GM21529 (cell line): Measurements from ENCODE around the gene TMPRSS5.
"Not testable (repeated sequence)": the region's sequence is repeated elsewhere in the genome, so short reads cannot be mapped to it uniquely, and the experiment has no call there.

Experiments used
- ATAC-seq: cut with Tn5 transposase; IDR thresholded peaks from one replicate; pipeline ENCODE4 v1.9.1; 2021; ENCODE audit not compliant: unreplicated experiment

The TMPRSS5 gene

GRCh38 chr11:113705871-113706655, at the start of gene TMPRSS5:
Gene TMPRSS5, minus strand, starts transcription at chr11:113706308. Its CDS starts 84 bp downstream, at chr11:113706224.
- ATAC-seq: no peak

DNA sequence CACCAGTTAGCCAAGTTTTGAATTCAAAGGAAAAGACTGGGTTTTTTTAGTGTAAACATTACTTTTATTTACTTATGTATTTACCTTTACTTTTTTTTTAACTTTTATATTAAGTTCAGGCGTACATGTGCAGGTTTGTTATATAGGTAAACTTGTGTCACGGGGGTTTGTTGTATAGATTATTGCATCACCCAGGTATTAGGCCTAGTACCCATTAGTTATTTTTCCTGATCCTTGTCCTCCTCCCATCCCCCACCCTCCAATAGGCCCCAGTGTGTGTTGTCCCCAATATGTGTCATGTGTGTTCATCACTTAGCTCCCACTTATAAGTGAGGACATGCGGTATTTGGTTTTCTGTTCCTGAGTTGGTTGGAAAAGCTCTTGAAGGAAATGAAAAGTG, 46.8 kb upstream of the TMPRSS5 start:
- no peak for ATAC-seq

DNA sequence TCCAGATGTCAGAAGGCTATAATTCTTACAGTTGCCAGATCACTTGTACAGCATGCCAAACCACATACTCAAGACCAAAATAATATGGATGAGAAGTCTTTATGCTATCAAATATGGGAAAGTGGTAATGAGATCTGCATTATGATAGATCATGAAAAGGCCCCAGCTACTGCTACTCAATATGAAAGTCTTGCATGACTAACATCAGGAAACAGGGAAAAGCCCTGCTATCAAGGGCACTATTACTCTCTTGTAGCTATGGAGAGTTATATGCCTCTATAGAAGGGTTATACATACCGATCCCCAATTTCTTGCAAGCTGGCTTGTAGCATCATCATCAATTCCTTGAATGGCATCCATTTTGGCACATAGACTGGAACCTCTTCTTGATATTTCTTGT, 30.2 kb upstream of the TMPRSS5 start:
- ATAC-seq: no peak

- no peak for ATAC-seq
Measured at GRCh38 chr11:113732092-113732491, 26.0 kb upstream of the TMPRSS5 start.

- no peak for ATAC-seq
Measured at GRCh38 chr11:113730887-113731726, 25.0 kb upstream of the TMPRSS5 start.

GRCh38 chr11:113729456-113729855, 23.3 kb upstream of the TMPRSS5 start:
- ATAC-seq: no peak

DNA sequence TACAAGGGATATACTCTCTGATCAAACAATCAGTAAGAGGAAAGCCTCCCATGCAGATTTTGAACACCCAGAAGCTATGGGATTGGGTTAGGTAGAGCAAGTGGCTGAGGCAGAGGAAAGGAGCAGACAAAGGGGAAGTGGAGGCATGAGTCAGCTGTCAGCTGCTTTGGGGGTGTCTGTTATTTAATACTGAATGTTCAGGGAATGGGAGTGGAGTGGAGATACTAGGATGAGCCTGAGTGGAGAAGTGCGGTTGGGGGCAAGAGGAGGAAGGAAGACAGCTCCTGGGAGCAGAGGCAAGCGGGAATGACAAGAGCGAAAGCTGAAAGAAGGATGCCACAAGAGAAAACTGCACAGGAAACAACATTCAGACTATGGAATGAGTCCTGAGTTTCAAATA, 22.7 kb upstream of the TMPRSS5 start:
- ATAC-seq: no peak

DNA sequence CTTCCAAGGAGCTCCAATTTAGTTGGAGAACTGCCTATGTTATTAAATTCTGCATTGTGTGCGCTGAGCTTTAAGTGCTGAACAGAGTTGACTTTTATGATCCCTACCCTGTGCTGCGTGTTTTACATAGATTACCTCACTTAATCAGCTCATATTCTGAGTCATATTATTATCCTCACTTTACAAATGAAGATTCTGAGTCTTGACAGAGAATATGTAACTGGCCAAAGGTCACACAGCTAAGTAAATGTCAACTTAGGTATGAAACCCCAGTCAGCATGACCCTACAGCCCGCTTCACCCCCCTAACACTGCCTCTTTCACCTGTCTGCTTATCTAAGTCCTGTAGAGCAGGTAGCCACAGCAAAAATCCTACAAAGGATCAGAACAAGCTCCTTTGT, 19.8 kb upstream of the TMPRSS5 start:
- ATAC-seq: no peak

GRCh38 chr11:113725407-113725806, 19.3 kb upstream of the TMPRSS5 start:
- ATAC-seq: no peak

- no peak for ATAC-seq
Measured at GRCh38 chr11:113724778-113725177, 18.7 kb upstream of the TMPRSS5 start.

DNA sequence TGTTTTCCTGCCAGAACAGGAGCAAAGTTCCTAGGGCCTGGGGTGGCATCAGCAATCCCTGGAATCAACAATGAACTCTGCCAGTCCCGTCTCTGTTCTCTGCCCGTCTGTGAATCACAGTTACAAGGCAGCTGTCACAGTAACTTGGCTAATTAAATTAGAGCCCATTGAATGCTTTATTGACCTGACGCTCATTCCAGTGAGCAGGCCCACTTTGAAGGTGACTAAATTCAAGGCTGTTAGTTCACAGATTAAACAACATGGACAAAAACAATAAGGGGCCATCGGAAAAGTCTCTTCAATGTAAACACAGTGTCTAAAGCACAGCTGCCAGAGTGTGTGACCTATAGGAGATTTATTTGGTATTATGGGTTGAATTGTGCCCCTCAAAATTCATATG, 17.7 kb upstream of the TMPRSS5 start:
- ATAC-seq: no peak

GRCh38 chr11:113722934-113723333, 16.8 kb upstream of the TMPRSS5 start:
- ATAC-seq: no peak

DNA sequence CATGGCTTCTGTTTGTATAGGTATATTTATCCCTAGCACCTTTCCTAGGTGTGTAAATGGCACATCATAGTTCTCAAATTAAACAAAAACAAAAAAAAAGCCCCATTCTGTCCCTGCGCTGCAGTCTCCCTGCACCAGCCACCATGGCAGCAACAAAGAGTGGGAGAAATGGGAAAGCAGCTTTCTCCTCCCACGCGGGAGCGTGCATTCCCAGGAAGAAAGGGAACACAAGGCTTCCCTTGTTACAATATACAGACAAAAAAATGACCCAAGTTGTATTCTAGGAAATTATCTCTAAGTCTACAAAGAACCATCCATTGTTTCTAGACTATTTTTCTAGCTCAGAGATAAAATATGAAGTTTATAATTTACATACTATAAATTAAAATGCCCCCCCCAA, 16.1 kb upstream of the TMPRSS5 start:
- ATAC-seq: no peak

- no peak for ATAC-seq
Measured at GRCh38 chr11:113721462-113722066, 15.5 kb upstream of the TMPRSS5 start.

DNA sequence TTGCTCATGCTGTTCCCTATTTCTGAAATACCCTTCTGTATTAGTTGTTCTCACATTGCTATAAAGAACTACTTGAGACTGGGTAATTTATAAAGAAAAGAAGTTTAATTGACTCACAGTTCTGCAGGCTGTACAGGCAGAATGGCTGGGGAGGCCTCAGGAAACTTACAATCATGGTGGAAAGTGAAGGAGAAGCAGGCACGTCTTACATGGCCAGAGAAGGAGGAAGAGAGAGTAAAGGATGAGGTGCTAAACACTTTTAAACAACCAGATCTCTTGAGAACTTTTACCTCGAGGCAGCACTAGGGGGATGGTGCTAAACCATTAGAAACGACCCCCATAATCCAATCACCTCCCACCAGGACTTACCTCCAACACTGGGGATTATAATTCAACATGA, 14.4 kb upstream of the TMPRSS5 start:
- ATAC-seq: not testable (repeated sequence)

GRCh38 chr11:113715882-113716625, 9.9 kb upstream of the TMPRSS5 start:
- no peak for ATAC-seq

GRCh38 chr11:113715273-113715672, 9.2 kb upstream of the TMPRSS5 start:
- ATAC-seq: no peak

GRCh38 chr11:113710989-113711388, 4.9 kb upstream of the TMPRSS5 start:
- ATAC-seq: no peak

DNA sequence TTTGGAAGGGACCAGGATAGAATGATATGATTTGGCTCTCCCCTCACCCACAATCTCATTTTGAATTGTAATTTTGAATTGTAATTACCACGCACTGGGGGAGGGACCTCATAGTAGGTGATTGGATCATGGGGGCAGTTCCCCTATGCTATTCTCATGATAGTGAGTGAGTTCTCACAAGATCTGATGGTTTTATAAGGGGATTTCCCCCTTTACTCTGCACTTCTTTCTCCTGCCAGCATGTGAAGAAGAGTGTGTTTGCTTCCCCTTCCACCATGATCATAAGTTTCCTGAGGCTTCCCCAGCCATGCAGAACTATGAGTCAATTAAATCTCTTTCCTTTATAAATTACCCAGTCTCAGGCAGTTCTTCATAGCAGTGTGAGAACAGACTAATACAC, 2.6 kb downstream of the TMPRSS5 start:
- not testable (repeated sequence) for ATAC-seq

GRCh38 chr11:113701491-113701890, 4.6 kb downstream of the TMPRSS5 start:
- no peak for ATAC-seq

DNA sequence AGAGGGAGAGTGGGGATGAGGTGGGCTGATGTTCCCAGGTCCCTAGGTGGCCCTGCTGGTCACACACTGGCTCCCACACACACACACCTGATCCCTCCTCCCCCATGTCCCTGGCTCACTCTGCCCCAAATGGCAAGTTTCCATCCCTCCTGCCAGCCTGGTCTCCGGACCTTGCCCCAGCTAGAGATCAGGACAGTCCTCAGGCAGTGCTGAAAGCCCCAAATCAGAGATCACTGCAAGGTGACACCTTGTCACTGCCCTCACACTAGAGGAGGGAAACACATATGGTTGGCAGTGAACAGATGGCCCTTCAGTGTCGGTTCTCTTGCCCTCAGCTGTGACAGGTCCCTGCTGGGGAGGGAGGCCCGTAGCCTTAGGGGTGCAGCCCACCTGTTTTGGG, 7.6 kb downstream of the TMPRSS5 start:
- no peak for ATAC-seq
